GM12873 (cell line): ENCODE data around the gene FAM3D.

Experiments
- TF ChIP-seq, protein P1 (sequence below): IDR thresholded peaks from 2 replicates; pipeline ENCODE4 v1.5.1; 2012; ENCODE audit warnings: low read depth, mild to moderate bottlenecking, moderate library complexity, low read length, control low read depth; ENCODE audit not compliant: insufficient read depth; ENCODE audit errors: missing control alignments

The FAM3D gene, protein sequence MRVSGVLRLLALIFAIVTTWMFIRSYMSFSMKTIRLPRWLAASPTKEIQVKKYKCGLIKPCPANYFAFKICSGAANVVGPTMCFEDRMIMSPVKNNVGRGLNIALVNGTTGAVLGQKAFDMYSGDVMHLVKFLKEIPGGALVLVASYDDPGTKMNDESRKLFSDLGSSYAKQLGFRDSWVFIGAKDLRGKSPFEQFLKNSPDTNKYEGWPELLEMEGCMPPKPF

DNA sequence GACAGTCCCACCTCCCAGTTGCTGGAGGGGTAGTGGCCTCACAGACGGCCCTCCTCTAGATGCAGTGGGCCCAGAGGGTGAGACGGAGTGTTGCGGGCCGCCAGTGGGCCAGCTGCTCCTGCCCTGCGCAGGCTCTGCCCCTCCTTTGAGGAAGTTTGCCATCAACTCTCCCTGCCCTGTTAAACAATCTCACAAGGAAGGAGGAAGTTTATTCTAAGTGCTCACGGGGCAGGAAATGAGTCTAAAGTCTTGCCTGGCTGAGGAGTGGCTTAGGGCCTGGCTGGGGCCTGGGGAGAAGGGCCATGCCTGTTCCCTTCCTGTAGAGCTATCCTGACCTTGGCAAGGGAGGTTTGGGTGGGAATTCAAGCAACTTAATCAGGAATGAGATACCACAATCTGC, at the start of gene FAM3D:
Gene FAM3D, minus strand, starts transcription at position 92 of the 400 bp plus-strand sequence. CDS start 11,211 bp downstream, outside the sequence.
- TF ChIP-seq, protein P1, sequence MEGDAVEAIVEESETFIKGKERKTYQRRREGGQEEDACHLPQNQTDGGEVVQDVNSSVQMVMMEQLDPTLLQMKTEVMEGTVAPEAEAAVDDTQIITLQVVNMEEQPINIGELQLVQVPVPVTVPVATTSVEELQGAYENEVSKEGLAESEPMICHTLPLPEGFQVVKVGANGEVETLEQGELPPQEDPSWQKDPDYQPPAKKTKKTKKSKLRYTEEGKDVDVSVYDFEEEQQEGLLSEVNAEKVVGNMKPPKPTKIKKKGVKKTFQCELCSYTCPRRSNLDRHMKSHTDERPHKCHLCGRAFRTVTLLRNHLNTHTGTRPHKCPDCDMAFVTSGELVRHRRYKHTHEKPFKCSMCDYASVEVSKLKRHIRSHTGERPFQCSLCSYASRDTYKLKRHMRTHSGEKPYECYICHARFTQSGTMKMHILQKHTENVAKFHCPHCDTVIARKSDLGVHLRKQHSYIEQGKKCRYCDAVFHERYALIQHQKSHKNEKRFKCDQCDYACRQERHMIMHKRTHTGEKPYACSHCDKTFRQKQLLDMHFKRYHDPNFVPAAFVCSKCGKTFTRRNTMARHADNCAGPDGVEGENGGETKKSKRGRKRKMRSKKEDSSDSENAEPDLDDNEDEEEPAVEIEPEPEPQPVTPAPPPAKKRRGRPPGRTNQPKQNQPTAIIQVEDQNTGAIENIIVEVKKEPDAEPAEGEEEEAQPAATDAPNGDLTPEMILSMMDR: no peak

DNA sequence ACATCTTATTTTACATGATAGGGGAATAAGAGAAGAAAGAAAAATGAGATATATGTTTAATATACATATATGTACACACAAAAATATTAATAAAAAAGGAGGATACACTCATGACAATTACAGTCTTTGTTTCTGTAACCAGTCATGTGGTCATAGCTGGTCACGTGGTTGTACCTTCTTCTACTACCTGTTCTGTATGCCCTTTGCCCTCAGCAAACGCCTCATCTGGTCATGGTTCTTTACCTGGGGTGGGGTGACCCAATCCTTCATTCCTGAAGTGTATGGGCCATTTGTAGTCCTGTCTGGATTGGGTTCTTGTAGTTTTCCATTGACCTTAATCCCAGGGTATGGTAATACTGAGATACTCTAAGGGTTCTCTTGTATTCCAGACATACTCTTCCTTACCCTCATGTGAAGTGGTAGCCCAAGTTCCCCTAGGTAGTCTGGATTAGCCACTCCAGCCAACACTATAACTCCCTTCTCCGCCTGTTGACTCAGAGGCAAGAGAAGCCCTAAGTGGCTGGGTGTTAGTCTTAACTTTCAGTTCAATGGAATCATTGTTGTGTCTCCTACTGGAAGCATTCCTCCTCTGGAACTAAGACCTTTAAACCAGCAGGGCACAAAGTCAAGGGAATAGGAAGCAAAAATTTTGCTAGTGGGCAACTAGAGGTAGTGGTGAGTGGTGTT, 47.3 kb upstream of the FAM3D start:
- TF ChIP-seq, protein P1: no peak

DNA sequence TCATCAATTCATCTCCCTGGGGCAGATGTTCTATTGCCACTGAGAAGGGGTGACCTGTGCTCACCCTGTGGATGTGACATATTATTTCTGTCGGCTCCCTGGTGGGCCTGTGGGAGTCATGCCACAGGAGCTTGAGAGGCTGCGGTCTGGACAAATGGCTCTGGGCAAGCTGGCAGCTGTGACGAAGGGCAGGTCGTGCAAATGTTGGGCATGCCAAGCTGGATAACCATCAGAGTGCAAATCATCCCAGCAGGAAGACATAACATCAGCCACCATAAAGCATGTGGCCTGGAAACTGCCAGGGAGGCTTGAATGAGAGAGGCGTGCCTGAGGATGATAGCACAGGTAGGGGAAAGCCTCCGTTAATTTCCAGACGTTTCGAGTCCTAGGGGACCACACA, 45.3 kb upstream of the FAM3D start:
- TF ChIP-seq, protein P1: no peak

DNA sequence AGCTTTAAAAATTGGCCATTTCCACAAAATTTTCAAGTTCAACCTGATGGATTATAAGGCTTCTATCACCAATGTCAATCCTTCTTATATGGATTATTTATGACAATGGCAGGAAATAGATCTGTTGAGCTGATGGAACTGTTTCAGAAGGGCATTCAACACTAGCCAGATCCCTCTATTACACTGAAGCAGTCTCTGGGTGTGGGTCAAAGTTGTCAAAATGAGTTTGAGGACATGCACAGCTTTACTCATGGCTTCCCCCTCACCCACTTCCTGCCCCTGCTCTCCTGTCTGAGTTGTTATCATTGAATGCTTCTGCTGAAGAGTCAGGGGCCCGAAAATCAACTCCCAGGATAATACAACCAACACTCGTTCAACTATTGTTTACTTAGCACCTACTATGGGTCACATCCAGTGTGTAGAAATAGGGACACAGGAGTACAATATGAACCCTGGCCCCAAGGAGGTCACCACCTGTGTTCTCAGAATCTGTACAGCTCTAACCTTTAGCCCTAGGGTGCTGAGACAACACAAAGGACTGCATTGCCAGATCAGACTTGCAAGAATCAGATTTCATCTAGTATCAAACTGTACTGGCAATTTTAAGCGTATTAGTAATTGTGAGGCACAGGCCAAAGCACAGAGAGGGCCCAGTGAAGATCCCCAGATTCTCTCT, 41.7 kb upstream of the FAM3D start:
- TF ChIP-seq, protein P1: no peak

DNA sequence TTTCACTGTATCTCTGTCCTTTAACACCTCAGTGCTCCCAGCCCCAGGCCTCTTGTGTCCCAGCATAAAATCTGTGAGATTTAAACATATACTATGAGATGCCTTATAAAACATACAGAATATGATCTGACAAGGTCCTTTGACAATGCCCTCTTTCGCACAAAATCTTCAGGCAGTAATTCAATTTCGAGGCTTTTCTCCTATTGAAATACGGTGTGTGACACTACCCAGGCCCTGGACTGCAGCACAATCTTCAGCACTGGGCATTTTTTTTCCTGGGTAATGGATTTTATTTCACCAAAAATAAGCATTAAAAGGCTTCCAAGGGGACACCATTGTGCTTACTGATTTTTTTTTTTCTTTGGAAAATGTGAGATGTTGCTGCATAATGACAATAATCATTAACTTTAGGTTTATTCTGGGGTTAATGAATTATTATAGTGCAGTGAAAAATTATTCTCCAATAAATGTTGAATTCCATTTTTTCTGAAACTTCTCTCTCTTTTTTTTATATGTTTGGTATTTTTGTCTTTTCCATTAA, 40.9 kb upstream of the FAM3D start:
- TF ChIP-seq, protein P1: no peak

DNA sequence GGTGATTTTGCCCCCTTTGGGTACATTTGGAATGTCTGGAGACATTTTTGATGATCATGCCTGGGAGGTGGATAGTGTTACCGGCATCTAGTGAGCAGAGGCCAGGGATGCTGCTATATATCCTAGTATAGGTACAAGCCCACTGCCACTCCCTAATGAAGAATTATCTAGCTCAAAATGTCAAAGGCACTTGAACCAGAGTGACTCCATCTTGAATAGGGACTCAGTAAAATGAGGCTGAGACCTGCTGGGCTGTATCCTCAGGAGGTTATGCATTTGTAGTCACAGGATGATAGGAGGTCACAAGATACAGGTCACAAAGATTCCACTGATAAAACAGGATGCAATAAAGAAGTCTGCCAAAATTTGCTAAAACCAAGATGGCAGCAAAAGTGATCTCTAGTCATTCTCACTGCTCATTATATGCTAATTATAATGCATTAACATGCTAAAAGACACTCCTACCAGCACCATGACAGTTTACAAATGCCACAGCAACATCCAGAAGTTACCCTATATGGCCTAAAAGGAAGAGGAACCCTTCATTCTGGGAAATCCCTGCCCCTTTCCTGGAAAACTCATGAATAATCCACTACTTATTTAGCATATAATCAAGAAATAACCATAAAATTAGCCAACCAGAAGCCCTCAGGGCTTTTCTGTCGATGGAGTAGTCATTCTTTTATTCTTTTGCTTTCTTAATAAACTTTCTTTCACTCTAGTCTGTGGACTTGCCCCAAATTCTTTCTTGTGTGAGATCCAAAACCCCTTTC, 40.0 kb upstream of the FAM3D start:
- TF ChIP-seq, protein P1: no peak

DNA sequence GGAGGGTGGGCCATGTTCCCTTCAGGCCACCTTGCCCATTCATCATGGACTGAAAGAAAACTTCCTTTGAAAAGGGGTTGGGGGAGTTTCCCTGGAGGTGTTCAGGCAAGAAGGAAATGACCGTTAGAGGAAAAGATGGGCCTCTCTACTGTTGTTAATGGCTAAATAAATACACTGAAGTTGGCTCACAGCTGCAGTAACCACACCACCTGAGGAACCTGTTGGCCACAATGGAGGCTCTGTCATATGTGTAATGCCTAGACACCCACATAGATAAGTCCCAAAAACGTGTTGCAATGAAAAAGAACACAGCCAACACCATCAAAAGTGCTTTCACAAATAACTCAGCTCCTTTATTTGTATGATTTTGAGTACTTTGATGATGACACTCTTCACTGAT, 38.2 kb upstream of the FAM3D start:
- TF ChIP-seq, protein P1: no peak
